H1 (cell line): Measurements from ENCODE around the gene NDUFAF8.

Experiments
- ATF3 ChIP-seq: IDR thresholded peaks from 2 replicates; pipeline ENCODE4 v1.6.1; 2011; ENCODE audit warnings: low read depth, mild to moderate bottlenecking, low read length; ENCODE audit not compliant: insufficient read depth
- BRCA1 ChIP-seq: IDR thresholded peaks from 2 replicates; pipeline ENCODE4 v1.6.1; 2012; ENCODE audit warnings: low read depth, low read length, improper control_type of control experiment
- CTBP2 ChIP-seq: IDR thresholded peaks from 2 replicates; pipeline ENCODE4 v1.7.0; 2011; ENCODE audit warnings: borderline replicate concordance, mild to moderate bottlenecking, moderate library complexity, mixed read lengths, low read length; ENCODE audit not compliant: insufficient read depth, insufficient read length
- CTCF ChIP-seq, 3 experiments: IDR thresholded peaks; 1 replicate in 2 of 3; 2 replicates in 1 of 3; pipeline versions ENCODE4 v1.5.1 to v1.6.1; 2011; ENCODE audit warnings: low read length in 3 of 3, mild to moderate bottlenecking in 3 of 3, inconsistent platforms in 2 of 3, low read depth in 1 of 3, moderate library complexity in 1 of 3; ENCODE audit not compliant: insufficient read depth in 1 of 3; ENCODE audit errors: control extremely low read depth in 1 of 3
- EP300 ChIP-seq, 2 experiments: IDR thresholded peaks; 1 replicate in 1 of 2; 2 replicates in 1 of 2; pipeline ENCODE4 v1.6.1; 2011 to 2012; ENCODE audit warnings: low read depth in 2 of 2, low read length in 2 of 2, mild to moderate bottlenecking in 2 of 2, borderline replicate concordance in 1 of 2, inconsistent platforms in 1 of 2, moderate library complexity in 1 of 2
- NRF1 ChIP-seq: IDR thresholded peaks from 2 replicates; pipeline ENCODE4 v1.6.1; 2011; ENCODE audit warnings: mild to moderate bottlenecking, low read depth, low read length, improper control_type of control experiment
- POLR2A ChIP-seq, 2 experiments: IDR thresholded peaks; 1 replicate in 1 of 2; 2 replicates in 1 of 2; pipeline ENCODE4 v1.6.1; 2011; ENCODE audit warnings: low read depth in 2 of 2, low read length in 2 of 2, mild to moderate bottlenecking in 2 of 2; ENCODE audit errors: control extremely low read depth in 1 of 2
- RAD21 ChIP-seq, 2 experiments: IDR thresholded peaks in 1 of 2; conservative IDR thresholded peaks in 1 of 2; 2 replicates each; pipeline ENCODE4 v1.6.1; 2011; ENCODE audit warnings: low read depth in 2 of 2, low read length in 2 of 2, improper control_type of control experiment in 1 of 2, inconsistent platforms in 1 of 2, mild to moderate bottlenecking in 1 of 2, moderate library complexity in 1 of 2
- RFX5 ChIP-seq: IDR thresholded peaks from 2 replicates; pipeline ENCODE4 v1.6.1; 2011; ENCODE audit warnings: low read depth, low read length, improper control_type of control experiment, borderline replicate concordance
- RXRA ChIP-seq: IDR thresholded peaks from 2 replicates; pipeline ENCODE4 v1.6.1; 2011; ENCODE audit warnings: low read depth, mild to moderate bottlenecking, low read length, moderate library complexity; ENCODE audit not compliant: insufficient read depth
- SIX5 ChIP-seq: IDR thresholded peaks from 2 replicates; pipeline ENCODE4 v1.6.1; 2011; ENCODE audit warnings: mild to moderate bottlenecking, low read depth, low read length
- SP4 ChIP-seq: IDR thresholded peaks from 2 replicates; pipeline ENCODE4 v1.6.1; 2012; ENCODE audit warnings: low read length, inconsistent platforms
- SUZ12 ChIP-seq: fragments of 200-600 bp; sonication (generic); IDR thresholded peaks from 2 replicates; pipeline ENCODE4 v1.6.1; 2012; ENCODE audit warnings: mild to moderate bottlenecking, inconsistent platforms, low read length, moderate library complexity, mixed read lengths
- TAF7 ChIP-seq: optimal IDR thresholded peaks from 2 replicates; pipeline ENCODE3; 2011; ENCODE audit warnings: low read depth, mild to moderate bottlenecking, inconsistent platforms, low read length, moderate library complexity, borderline replicate concordance

DNA sequence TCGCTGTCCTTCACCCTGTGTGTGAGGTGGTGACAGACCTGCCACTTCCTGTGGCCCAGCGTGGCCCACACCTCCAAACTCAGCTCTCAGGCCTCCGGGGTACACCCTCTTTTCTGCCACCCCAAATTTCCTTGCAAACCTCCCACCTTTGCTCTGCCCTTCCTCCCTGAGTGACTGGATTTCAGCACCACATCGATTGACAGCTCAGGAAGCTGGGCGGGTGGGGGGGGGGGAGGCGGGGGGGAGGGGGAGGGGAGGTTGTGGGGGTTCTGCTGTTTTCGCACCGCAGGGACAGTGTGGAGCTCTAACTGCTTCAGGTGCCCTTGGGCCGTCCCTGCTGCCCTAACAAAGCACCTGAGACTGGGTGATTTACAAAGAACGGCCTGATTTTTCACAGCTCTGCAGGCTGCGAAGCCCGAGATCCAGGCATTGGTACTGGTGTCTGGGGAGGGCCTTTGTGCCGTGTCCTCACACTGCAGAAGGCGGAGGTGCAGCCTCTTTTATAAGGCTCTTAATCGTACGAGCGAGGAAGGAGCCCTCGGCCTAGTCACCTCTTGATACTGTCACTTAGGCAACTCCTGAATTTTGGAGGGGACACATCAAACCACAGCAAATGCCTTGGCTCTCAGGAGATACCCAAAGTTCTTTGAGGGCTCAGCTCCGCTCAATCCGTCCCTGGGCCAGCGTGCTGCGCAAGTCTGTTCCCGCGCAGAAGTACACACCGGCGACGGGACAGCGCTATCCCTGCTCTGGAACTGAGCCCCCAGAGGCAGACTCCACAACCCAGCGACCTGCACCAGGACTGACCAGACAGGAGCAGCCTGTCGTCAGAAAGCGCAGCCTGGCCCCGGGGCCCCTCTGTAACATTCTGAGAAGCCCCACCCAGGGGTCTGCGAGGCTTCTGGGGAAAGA is 3.6 kb downstream of the NDUFAF8 start:
- TF ChIP-seq RXRA (no peak), POLR2A (IDR thresholded peaks at IDR 0.05; ENCODE audit: control extremely low read depth in 1 of 2, low read depth in 2 of 2, low read length in 2 of 2) (no peak), EP300 (IDR thresholded peaks at IDR 0.05; ENCODE audit: borderline replicate concordance in 1 of 2, low read depth in 2 of 2, low read length in 2 of 2) (no peak), CTCF (IDR thresholded peaks at IDR 0.05; ENCODE audit: control extremely low read depth in 1 of 3, insufficient read depth in 1 of 3, low read depth in 1 of 3, low read length in 3 of 3) (no peak), TAF7 (no peak), BRCA1 (no peak), ATF3 (no peak), SIX5 (no peak), CTBP2 (no peak), RFX5 (no peak), SUZ12 (no peak), RAD21 (IDR thresholded peaks at IDR 0.05 in 1 of 2, conservative IDR thresholded peaks at IDR 0.05 in 1 of 2; ENCODE audit: low read depth in 2 of 2, low read length in 2 of 2) (no peak), NRF1 (no peak), SP4 (no peak)
